ENCODE results near the gene AMBRA1. TPM values are rescaled to one million over a fixed set of nuclear protein-coding genes. Genes with fewer than 3 reads are reported as not detected.

AMBRA1 gene
- total and polyA plus RNA-seq, 2 experiments from 2014 or later: 10.5 to 52.7 TPM

DNA sequence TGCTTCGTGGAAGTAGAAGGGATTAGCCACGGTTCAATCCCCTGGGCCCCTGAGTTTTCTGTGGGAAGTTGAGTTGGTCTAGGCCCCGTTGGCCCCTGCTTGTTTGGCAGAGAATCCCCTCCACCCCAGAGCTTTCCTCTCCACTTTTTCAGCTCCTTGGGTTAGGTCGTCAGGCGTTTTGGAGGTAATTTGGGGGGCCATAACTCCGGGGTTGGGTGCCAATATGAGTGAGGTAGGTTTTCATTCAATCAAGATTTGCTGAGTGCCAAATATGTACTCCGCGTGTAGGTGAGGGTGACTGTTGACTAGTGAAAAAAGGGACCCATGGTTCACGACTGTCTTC lies 24.1 kb upstream of the AMBRA1 start:
- H3K9me3 ChIP-seq (ENCODE audit: low read depth): no peaks in the 10 kb centered on the region
- TF ChIP-seq, protein P1, sequence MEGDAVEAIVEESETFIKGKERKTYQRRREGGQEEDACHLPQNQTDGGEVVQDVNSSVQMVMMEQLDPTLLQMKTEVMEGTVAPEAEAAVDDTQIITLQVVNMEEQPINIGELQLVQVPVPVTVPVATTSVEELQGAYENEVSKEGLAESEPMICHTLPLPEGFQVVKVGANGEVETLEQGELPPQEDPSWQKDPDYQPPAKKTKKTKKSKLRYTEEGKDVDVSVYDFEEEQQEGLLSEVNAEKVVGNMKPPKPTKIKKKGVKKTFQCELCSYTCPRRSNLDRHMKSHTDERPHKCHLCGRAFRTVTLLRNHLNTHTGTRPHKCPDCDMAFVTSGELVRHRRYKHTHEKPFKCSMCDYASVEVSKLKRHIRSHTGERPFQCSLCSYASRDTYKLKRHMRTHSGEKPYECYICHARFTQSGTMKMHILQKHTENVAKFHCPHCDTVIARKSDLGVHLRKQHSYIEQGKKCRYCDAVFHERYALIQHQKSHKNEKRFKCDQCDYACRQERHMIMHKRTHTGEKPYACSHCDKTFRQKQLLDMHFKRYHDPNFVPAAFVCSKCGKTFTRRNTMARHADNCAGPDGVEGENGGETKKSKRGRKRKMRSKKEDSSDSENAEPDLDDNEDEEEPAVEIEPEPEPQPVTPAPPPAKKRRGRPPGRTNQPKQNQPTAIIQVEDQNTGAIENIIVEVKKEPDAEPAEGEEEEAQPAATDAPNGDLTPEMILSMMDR (IDR thresholded peaks at IDR 0.05; ENCODE audit: low read depth, low read length): no peak
- no peak for DNase-seq (ENCODE audit: low read depth in 1 of 2, low spot score in 1 of 2)
- H3K4me1 ChIP-seq (ENCODE audit: low read depth): peaks cover 9% of the 10 kb centered on the region
- H3K27ac ChIP-seq: peak overlapping the region; percentile 98
- no peaks in the 10 kb centered on the region for H3K27me3 ChIP-seq
- peak overlapping the region; percentile 95 for H3K4me3 ChIP-seq
- H3K36me3 ChIP-seq: peaks cover 4% of the 10 kb centered on the region

DNA sequence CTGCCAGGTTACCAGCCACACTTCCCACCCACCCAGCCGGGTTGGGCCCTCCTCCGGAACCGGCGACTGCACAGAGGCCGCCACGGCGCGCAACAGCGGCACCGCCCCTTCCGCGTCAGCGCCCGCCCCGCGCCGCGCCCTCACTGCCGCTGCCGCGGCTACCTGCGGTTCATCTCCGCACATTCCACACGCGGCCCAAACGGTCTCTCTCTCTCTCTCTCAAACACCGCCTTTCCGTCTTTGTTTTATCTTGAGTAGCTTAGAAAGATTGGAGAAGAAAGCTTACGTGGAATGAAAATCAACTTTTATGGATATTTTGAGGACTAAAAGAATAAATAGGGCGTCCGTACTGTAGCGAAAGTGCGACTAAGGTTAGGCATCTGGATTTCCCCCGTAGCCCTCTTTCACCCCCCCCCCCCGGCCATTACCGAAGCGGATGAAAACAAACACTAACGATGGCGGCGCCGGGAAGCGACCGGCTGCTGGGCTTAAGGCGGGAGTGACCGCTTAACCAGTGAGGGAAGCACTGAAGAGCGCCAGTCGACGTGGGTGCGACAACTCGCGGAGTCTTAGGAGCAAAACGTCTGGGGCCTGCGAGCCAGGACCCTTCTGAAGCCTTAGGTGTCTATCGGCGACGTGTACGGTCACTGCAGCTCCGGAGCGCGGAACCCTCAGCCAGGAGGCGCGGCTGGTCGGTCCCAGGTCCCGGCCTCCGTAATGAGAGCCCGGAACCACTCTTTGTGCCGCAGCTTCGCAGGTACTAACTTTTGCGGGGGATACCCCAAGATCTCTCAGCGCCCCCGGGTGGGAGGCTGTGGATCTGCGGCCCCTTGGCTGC lies 23.5 kb upstream of the AMBRA1 start, which contains the start of the genes ATG13 and HARBI1:
Gene ATG13, plus strand, starts transcription at position 420 of the 838 bp plus-strand sequence. CDS start 26,739 bp downstream, outside the sequence.
Gene HARBI1, minus strand, starts transcription at position 94 of the 838 bp plus-strand sequence. CDS start 990 bp downstream, outside the sequence.
- H3K4me3 ChIP-seq: peak within 1 kb of the TSS; percentile 95
- peak within 1 kb of the TSS; percentile 98 for H3K27ac ChIP-seq
- no peaks in the 10 kb centered on the region for H3K27me3 ChIP-seq
- H3K9me3 ChIP-seq (ENCODE audit: low read depth): no peaks in the 10 kb centered on the region
- TF ChIP-seq, protein P1 (IDR thresholded peaks at IDR 0.05; ENCODE audit: low read depth, low read length): peak; percentile 88
- DNase-seq (ENCODE audit: low read depth in 1 of 2, low spot score in 1 of 2): peak; percentile 94 to 95
- peaks cover 4% of the 10 kb centered on the region for H3K36me3 ChIP-seq
- peaks cover 9% of the 10 kb centered on the region for H3K4me1 ChIP-seq (ENCODE audit: low read depth)

DNA sequence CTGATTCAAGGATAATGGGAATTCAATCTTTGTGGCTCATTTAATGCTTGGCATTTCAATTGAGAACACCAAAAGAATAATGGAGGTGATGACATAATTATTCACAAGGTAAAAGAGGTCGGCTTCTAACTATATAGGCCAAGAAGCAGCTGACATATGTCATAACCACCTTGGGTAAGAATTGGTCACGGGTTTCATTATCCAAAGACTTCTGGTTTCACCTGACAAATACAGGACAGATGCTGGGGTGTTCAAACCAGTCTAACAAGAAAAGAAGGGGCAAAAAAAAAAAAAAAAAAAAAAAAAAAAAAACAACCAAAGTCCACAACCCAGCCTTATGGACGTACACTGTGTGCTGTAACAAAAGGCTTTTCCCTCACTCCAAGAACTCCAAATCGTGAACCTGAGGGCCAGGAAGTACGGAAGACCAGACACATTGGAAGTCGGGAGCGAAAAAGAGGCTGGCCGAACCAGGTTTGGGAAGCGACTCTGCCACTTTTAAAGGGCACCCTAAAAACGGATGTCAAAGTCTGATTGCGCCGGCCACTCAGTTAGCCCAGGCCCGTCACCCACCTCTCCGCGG lies 22.8 kb upstream of the AMBRA1 start:
- Histone ChIP-seq H3K27ac (peak overlapping the region; percentile 98), H3K36me3 (peaks cover 4% of the 10 kb centered on the region)
- TF ChIP-seq, protein P1 (IDR thresholded peaks at IDR 0.05; ENCODE audit: low read depth, low read length): no peak

DNA sequence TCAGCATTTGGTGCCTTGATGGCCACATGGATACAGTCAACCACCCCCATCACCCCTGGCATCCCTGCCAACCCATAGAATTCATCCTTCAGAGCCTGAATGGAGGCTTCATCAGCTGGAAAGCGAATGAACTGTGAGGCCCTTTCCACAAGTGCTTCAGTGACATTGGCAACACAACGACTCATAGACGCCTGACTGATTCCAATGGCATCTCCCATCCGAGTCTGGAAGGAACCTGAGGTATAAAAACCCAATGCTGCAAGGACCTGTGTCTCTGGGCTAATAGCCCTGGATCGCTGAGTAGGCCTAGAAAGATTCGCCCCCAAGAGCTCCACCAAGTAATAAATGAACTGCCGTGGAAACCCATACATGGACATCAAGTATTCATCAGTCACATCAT lies 21.9 kb upstream of the AMBRA1 start:
- no peak overlapping the region for H3K4me3 ChIP-seq
- TF ChIP-seq, protein P1 (IDR thresholded peaks at IDR 0.05; ENCODE audit: low read depth, low read length): no peak

More for the DNA sequence above, 22.8 kb upstream of the AMBRA1 start:
- H3K27me3 ChIP-seq: no peaks in the 10 kb centered on the region
- H3K4me1 ChIP-seq (ENCODE audit: low read depth): peaks cover 17% of the 10 kb centered on the region
- DNase-seq (ENCODE audit: low read depth in 1 of 2, low spot score in 1 of 2): no peak
- H3K9me3 ChIP-seq (ENCODE audit: low read depth): no peaks in the 10 kb centered on the region
- peak overlapping the region; percentile 95 for H3K4me3 ChIP-seq

DNA sequence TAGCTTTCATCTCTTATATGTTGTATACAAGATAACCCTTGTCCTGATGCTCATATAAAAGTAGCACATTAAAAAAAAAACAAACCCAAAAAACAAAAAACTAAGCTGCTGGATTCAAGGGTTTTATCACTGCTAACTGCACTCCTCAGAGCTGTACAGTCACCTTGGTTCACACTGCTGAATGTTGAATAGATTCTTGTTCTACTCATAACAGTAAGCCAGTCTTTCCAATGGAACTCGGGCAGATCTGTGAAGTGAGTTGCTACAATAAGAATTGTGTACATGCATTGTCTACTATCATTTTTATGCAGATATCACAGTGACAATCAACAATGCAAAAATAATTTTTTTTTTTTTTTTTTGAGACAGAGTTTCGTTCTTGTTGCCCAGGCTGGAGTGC lies 18.5 kb upstream of the AMBRA1 start:
- Histone ChIP-seq H3K9me3 (ENCODE audit: low read depth) (no peaks in the 10 kb centered on the region), H3K27ac (peak overlapping the region; percentile 48), H3K36me3 (no peaks in the 10 kb centered on the region), H3K4me3 (no peak overlapping the region), H3K4me1 (ENCODE audit: low read depth) (peaks cover 10% of the 10 kb centered on the region), H3K27me3 (no peaks in the 10 kb centered on the region)
- TF ChIP-seq, protein P1 (IDR thresholded peaks at IDR 0.05; ENCODE audit: low read depth, low read length): no peak
- no peak for DNase-seq (ENCODE audit: low read depth in 1 of 2, low spot score in 1 of 2)

More for the DNA sequence above, 21.9 kb upstream of the AMBRA1 start:
- H3K9me3 ChIP-seq (ENCODE audit: low read depth): no peaks in the 10 kb centered on the region
- DNase-seq (ENCODE audit: low read depth in 1 of 2, low spot score in 1 of 2): no peak
- no peaks in the 10 kb centered on the region for H3K27me3 ChIP-seq
- peak overlapping the region; percentile 98 for H3K27ac ChIP-seq
- H3K4me1 ChIP-seq (ENCODE audit: low read depth): peaks cover 19% of the 10 kb centered on the region
- peaks cover 2% of the 10 kb centered on the region for H3K36me3 ChIP-seq

Measured in cardiac muscle cell (in vitro differentiated cells and primary cell).